Breast epithelium (tissue), 4 donors: ENCODE results near the gene DSCAM. TPM values are rescaled to one million over a fixed set of nuclear protein-coding genes. Genes with fewer than 3 reads are reported as not detected.

Experiments used
- DNase-seq, 2 donors: peaks; one replicate each; pipeline ENCODE4 v3.0.0-alpha.2; 2019; ENCODE audit warnings: low spot score in 2 of 2
- H3K27ac ChIP-seq, 2 donors: fragments of 200-600 bp; sonication (generic) in 1 of 2; one replicate each; pipeline ENCODE4 v1.5.1; 2016 to 2019; ENCODE audit warnings: mild to moderate bottlenecking in 1 of 2
- H3K27me3 ChIP-seq, 2 donors: fragments of 200-600 bp; sonication (generic) in 1 of 2; one replicate each; pipeline versions ENCODE4 v1.5.1 to v1.6.0; 2017 to 2019; ENCODE audit warnings: control low read depth in 1 of 2, mild to moderate bottlenecking in 1 of 2
- H3K36me3 ChIP-seq: fragments of 200-600 bp; one replicate; pipeline ENCODE4 v1.5.1; 2019
- H3K4me1 ChIP-seq, 2 donors: fragments of 200-600 bp; sonication (generic); one replicate each; pipeline ENCODE4 v1.5.1; 2016 to 2019; ENCODE audit warnings: control low read depth in 1 of 2
- H3K4me3 ChIP-seq, 3 donors: fragments of 200-600 bp; sonication (generic); 1 replicate in 2 of 3; 2 replicates in 1 of 3; pipeline ENCODE4 v1.5.1; 2016 to 2019; ENCODE audit warnings: mild to moderate bottlenecking in 3 of 3, moderate library complexity in 2 of 3
- H3K9me3 ChIP-seq, 2 donors: fragments of 200-600 bp; sonication (generic) in 1 of 2; one replicate each; pipeline ENCODE4 v1.5.1; 2016 to 2019; ENCODE audit warnings: control low read depth in 1 of 2
- POLR2A ChIP-seq: fragments of 450-650 bp; IDR thresholded peaks from one replicate; pipeline ENCODE4 v1.6.1; 2016; ENCODE audit warnings: antibody characterized with exemption, mild to moderate bottlenecking, moderate library complexity
- POLR2AphosphoS5 ChIP-seq, 3 donors: sonication (generic); formaldehyde crosslinking; IDR thresholded peaks; one replicate each; pipeline ENCODE4 v1.6.1; 2017; ENCODE audit warnings: antibody characterized with exemption in 3 of 3
- intact Hi-C: fragments of 100-400 bp; cut with DNase I; formaldehyde crosslinking; loops from one replicate; pipeline ENCODE4 v1.15.1; 2023; ENCODE audit warnings: low total_unique reads
- total RNA-seq, 3 donors: library from RNA; depleted of rRNA; stranded (reverse); fragments of >200 nt; gene quantifications; one replicate each; pipeline ENCODE4 v1.1.0, GENCODE V29; 2016
- TF ChIP-seq, protein P1 (sequence below), 3 donors: fragments of 450-650 bp; IDR thresholded peaks; one replicate each; pipeline ENCODE4 v1.5.1; 2016 to 2017; ENCODE audit warnings: antibody characterized with exemption in 3 of 3, mild to moderate bottlenecking in 3 of 3, moderate library complexity in 3 of 3

The DSCAM gene
- total RNA-seq, 3 donors from 2014 or later, result 0.33 to 0.44 TPM; not detected in 1

- TF ChIP-seq, protein P1, sequence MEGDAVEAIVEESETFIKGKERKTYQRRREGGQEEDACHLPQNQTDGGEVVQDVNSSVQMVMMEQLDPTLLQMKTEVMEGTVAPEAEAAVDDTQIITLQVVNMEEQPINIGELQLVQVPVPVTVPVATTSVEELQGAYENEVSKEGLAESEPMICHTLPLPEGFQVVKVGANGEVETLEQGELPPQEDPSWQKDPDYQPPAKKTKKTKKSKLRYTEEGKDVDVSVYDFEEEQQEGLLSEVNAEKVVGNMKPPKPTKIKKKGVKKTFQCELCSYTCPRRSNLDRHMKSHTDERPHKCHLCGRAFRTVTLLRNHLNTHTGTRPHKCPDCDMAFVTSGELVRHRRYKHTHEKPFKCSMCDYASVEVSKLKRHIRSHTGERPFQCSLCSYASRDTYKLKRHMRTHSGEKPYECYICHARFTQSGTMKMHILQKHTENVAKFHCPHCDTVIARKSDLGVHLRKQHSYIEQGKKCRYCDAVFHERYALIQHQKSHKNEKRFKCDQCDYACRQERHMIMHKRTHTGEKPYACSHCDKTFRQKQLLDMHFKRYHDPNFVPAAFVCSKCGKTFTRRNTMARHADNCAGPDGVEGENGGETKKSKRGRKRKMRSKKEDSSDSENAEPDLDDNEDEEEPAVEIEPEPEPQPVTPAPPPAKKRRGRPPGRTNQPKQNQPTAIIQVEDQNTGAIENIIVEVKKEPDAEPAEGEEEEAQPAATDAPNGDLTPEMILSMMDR (IDR thresholded peaks at IDR 0.05), result no peak
- TF ChIP-seq POLR2A (no peak), POLR2AphosphoS5 (IDR thresholded peaks at IDR 0.05) (no peak)
- no peaks in the 10 kb centered on the region for H3K4me1 ChIP-seq
- H3K9me3 ChIP-seq, result no peaks in the 10 kb centered on the region
- H3K36me3 ChIP-seq, result no peaks in the 10 kb centered on the region
- intact Hi-C loops, result no loop called here
- no peak overlapping the region for H3K27ac ChIP-seq
- H3K4me3 ChIP-seq, result no peak overlapping the region
- no peaks in the 10 kb centered on the region for H3K27me3 ChIP-seq
- DNase-seq, result no peak
Observed at GRCh38 chr21:40383951-40384350, 463.0 kb downstream of the DSCAM start.

- Histone ChIP-seq H3K4me1 (no peaks in the 10 kb centered on the region), H3K27ac (no peak overlapping the region), H3K4me3 (no peak overlapping the region), H3K9me3 (no peaks in the 10 kb centered on the region), H3K27me3 (no peaks in the 10 kb centered on the region), H3K36me3 (no peaks in the 10 kb centered on the region)
- intact Hi-C loops, result no loop called here
- TF ChIP-seq POLR2AphosphoS5 (IDR thresholded peaks at IDR 0.05), result no peak
- TF ChIP-seq, protein P1 (IDR thresholded peaks at IDR 0.05), result no peak
- TF ChIP-seq POLR2A, result no peak
- no peak for DNase-seq
Observed at GRCh38 chr21:40381111-40381510, 465.8 kb downstream of the DSCAM start.

GRCh38 chr21:40379881-40380810 is 466.8 kb downstream of the DSCAM start:
- intact Hi-C loops, result no loop called here
- TF ChIP-seq POLR2AphosphoS5 (IDR thresholded peaks at IDR 0.05) (no peak), POLR2A (no peak)
- TF ChIP-seq, protein P1 (IDR thresholded peaks at IDR 0.05), result no peak
- Histone ChIP-seq H3K9me3 (no peaks in the 10 kb centered on the region), H3K4me3 (no peak overlapping the region), H3K27me3 (no peaks in the 10 kb centered on the region), H3K4me1 (no peaks in the 10 kb centered on the region), H3K27ac (no peak overlapping the region), H3K36me3 (no peaks in the 10 kb centered on the region)
- no peak for DNase-seq

- intact Hi-C loops, result no loop called here
Observed at GRCh38 chr21:40377135-40377534, 469.8 kb downstream of the DSCAM start.

DNA sequence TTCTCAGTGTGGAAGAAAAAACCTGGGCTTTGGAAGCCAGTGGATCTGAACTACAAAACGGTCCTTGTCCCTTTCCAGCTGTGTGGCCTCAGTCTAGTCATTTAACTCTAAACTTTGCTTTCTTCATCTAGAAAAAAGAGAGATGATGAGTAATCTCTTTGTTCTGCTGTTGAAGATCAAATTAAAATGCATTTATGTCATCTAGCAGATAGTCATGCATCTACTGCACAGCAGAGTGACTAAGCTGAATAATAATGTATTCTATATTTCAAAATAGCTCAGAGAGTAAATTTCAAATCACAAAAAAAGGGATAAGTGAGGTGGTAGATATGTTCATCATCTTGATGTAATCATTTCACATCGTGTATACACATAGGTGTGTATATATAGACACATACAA is 473.2 kb downstream of the DSCAM start:
- no peak for DNase-seq
- H3K27ac ChIP-seq, result no peak overlapping the region
- intact Hi-C loops, result no loop called here
- no peaks in the 10 kb centered on the region for H3K9me3 ChIP-seq
- no peaks in the 10 kb centered on the region for H3K36me3 ChIP-seq
- TF ChIP-seq POLR2AphosphoS5 (IDR thresholded peaks at IDR 0.05), result no peak
- no peak for TF ChIP-seq POLR2A
- TF ChIP-seq, protein P1 (IDR thresholded peaks at IDR 0.05), result no peak
- H3K4me1 ChIP-seq, result no peaks in the 10 kb centered on the region
- no peak overlapping the region for H3K4me3 ChIP-seq
- H3K27me3 ChIP-seq, result no peaks in the 10 kb centered on the region

More at GRCh38 chr21:40377135-40377534, 469.8 kb downstream of the DSCAM start:
- Histone ChIP-seq H3K27me3 (no peaks in the 10 kb centered on the region), H3K9me3 (no peaks in the 10 kb centered on the region), H3K4me3 (no peak overlapping the region), H3K36me3 (no peaks in the 10 kb centered on the region), H3K27ac (no peak overlapping the region), H3K4me1 (no peaks in the 10 kb centered on the region)
- DNase-seq, result no peak
- TF ChIP-seq, protein P1 (IDR thresholded peaks at IDR 0.05), result no peak
- TF ChIP-seq POLR2AphosphoS5 (IDR thresholded peaks at IDR 0.05), result no peak
